ENCODE data around the gene SFXN3. TPM values are rescaled to one million over a fixed set of nuclear protein-coding genes. Genes with fewer than 3 reads are reported as not detected.

Gene SFXN3
- total RNA-seq, 1 experiment from 2014 or later = 101 TPM

DNA sequence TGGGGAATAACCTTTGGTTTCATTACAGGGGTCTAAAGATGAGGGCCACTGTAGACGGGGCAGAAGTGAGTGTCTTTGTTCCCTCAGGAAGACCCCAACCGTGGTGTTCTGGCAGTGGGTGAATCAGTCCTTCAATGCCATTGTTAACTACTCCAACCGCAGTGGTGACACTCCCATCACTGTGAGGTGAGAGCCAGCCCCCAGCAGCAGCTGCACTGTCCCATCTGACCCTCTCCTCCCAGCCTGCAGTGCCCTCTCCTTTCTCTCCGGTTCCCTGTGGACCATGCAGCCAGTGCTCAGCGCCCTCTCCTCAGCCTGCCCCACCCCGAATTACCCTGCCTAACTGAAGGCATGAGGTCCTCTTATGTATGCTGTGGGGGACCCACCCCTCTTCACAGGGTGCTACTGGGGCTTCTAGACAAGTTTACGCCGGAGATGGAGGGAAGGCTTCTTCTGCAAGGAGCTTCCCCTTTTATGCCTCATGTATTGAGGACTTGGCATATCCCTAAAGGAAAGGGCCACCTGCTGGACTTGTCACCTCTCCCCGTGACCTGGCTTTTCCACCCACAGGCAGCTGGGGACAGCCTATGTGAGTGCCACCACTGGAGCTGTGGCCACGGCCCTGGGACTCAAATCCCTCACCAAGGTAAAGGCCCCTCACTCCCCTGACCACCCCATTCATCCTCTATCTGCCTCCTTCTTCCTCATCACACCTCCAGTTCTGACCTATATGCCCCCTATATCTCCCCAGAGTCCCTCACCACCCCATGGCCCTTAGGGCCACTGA lies 5.1 kb downstream of the SFXN3 start:
- DNase-seq (ENCODE audit: low spot score) = no peak

- DNase-seq (ENCODE audit: low spot score) = no peak
Observed at GRCh38 chr10:101036726-101037125, 5.7 kb downstream of the SFXN3 start.

DNA sequence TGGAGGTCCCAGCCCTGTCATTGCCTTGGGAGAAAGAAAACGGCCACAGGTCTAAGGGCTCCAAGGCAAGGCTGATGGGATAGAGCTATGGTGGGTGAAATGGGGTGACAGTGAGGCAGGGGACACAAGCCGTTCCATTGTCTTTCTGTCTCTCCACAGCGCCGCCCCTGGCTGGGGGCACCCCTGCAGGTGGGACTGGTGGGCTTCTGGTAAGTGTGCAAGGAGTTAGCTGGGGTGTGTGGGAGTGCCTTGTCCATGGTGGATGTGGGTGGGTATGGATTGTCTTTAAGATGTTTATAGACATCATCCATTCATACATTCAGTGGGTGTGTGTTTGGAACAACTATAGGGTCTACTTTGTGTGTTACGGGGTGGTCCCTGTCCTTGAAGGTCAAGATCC lies 7.5 kb downstream of the SFXN3 start:
- no peak for DNase-seq (ENCODE audit: low spot score)

DNA sequence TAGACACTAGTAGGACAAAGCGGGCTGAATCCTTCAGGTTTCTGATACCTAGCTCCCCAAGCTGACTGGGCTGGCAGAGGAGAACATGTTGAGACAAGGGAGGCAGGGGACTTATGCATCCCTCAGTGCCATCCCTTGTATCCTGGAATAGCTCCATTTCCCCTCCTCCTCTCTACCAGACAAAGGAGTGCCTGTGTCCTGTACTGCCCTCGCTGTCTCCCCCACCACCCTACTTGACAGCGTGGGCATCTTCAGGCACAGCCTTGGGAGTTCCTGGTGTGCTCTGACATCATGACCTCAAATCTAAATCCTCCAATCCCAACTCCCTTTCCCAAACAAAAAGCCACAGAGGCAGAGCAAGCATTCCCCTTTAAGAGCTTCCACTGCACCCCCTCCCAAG lies 9.0 kb downstream of the SFXN3 start:
- no peak for DNase-seq (ENCODE audit: low spot score)

DNA sequence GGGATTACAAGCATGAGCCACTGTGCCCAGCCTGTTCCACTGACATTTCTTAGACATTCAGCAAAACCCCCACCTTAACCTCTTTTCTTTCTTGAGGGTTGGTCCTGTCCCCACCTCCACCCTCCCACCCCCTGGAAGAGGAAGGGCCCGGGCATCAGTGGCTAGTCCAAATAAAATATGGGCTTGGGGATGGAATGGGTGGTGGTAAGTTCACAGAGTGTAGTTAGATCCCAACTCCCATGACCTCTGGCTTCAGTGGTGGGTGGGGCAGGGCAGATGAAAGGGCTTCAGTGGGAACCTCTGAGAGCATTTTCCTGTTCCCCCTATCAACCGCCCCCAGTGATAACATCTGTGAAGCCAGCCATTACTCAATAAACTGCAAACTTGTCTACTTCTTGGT lies 9.8 kb downstream of the SFXN3 start:
- no peak for DNase-seq (ENCODE audit: low spot score)

DNA sequence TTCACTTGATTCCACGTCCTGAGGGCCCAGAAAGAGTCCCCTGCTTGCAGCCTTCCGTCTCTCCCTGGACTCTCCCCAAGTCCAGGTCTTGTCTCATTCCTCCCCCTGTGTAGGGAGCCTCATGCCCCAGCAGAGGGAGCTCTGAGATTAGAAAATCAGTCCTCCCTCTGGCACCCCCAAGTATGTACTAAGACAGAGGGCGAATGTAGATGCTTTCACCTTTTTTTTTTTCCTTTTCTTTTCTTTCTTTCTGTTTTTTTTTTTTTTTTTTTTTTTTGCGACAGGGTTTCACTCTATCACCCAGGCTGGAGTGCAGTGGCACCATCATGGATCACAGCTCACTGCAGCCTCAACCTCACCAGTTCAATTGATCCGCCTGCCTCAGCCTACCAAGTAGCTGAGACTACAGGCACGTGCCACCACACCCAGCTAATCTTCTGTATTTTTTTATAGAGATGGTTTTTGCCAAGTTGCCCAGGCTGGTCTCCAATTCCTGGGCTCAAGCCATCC lies 10.3 kb downstream of the SFXN3 start:
- DNase-seq (ENCODE audit: low spot score) = peak; percentile 90

DNA sequence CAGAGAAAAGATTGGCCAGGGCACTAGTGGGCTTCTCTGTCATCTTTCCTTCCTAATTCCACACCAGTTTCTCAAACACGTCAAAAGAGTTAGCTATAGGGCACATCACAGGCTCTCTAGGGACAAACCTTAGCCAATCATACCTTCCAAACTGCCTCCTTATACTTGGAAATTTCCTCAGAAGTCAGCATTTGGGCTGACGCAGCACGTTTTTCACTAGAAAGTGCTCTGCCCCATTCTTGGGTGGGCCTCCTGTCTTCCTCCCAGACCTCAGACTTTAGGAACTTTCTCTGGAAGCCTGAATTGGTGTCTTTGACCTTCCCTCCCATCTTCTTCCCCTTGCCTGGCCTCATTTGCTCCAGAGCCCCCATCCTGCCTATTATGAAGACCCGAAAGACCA lies 11.1 kb downstream of the SFXN3 start:
- DNase-seq (ENCODE audit: low spot score) = no peak

DNA sequence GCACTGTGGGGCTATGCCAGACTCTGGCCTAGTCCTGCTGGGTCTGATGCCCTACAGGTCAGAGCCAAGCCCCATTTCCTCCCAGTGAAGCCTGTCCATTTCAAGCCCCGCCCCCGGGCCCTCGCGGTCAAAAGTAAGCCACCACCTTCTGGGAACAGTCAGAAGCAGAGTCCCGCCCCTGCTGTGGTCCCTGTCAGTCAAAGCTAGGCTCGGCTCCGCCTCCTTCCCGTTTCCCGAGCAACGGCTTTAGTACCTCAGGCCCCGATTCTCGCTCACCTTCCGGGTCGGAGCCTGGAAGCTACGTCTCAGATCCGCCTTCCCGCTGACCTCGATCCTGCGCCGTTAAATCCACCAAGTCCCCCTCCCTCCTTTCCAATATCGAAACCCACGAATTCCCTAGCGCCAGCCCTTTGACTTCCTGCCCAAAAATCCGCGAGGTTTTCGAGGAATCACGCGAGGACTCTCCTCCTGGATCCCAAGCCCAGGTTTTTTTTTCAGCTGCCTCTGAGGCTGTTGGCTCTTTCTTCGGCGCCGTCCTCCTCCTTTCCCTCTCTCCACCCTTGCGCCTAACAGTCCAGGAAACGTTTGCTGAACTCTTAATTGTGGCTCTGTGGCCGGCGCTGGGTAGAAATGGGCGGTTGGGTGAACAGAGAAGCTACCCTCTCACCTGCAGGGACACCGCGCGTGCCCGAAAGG lies 11.8 kb downstream of the SFXN3 start:
- peak; percentile 99 for DNase-seq (ENCODE audit: low spot score)

DNA sequence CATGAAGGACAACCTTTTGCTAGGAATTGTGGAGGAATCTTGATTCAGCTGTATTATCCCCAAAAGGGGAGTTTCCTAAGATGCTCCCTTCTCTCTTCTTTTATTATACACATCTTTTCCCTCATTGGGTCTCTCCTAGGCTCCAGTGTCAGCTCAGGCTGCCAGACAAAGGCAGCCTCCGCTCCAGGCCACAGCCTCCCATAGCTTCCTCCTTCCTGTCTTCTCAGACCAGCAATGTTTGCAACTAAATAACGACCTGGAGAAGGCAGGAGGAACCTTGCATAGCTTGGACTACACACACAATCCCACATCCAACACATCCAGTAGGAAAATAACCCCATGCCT lies 12.3 kb downstream of the SFXN3 start:
- DNase-seq (ENCODE audit: low spot score) = no peak

DNA sequence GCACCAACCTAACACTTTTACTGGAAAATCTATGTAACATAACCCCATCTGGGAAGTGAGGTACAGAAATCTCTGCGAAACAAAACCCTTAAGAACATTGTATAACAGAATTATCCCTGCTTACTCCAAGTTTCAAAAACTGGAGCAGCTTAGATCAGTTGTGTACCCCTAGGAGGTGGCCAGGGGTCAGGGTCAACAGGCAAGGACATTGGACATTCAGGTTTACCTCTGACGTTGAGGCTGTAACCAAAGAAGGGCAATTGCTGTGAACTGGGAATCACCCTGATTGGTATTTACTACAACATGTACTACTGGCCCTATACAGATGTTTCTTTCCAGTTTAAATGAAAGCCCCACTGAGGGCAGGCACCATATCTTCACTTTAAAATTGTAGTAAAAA lies 13.1 kb downstream of the SFXN3 start:
- DNase-seq (ENCODE audit: low spot score) = no peak

DNA sequence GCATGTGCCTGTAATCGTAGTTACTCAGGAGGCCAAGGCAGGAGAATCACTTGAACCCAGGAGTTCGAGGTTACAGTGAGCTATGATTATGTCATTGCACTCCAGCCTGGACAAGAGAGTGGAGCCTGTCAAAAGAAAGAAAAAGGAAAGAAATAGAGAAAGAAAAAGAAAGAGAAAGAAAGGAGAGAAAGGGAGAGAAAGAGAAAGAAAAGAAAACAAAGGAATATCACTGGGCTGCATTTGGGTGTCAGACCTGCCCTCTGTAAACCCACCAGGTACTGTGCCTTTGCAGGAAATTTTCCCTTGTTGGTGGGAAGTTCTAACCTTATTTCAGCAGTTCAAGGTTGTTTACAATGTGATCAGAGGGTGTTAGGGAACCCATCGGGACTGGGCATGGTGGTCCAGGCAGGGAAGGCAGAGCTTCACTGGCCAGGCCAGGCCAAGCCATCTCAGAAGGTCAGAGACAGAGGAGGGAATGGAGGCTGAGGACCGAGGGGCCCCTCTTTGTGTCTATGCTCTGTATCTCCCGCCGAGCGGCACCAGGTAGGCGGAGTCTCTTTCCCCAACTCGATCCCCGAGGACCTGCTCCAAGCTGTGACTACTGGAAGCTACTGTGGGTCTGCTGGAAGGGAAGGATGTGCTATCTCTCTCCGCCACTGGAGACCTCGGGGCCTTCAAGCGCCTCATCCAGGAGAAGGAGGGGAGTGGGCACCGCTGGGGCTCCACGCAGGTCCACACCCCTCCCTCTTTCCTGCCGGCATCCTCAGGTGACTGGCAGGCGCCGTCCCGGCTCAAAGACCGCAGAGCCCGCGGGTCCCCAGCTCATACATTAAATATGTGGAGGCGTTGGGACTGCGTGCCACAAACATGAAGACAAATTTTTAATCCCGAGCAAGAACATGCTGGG lies 15.6 kb downstream of the SFXN3 start:
- DNase-seq (ENCODE audit: low spot score) = no peak

DNA sequence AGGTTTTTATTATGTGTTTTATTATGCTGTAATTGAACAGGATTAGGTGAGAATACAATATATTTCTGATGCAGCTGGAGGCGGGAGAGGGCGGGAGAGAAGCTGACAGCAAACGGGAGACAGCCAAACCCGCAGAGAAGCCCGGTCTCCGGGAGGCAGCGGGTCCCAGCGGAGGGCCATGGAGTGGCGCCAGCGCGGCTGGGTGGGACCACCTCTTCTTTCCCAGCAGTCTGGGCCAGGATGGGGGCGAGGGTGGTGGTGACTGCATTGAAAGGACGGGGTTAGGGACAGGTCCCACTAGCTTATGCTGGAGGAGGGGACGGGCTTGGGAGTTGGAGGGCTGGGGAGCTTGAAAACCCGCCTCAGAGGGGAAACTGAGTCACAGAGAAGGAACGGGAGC lies 16.2 kb downstream of the SFXN3 start:
- no peak for DNase-seq (ENCODE audit: low spot score)

GRCh38 chr10:101047961-101048892 lies 17.2 kb downstream of the SFXN3 start:
- peak; percentile 43 for DNase-seq (ENCODE audit: low spot score)

DNA sequence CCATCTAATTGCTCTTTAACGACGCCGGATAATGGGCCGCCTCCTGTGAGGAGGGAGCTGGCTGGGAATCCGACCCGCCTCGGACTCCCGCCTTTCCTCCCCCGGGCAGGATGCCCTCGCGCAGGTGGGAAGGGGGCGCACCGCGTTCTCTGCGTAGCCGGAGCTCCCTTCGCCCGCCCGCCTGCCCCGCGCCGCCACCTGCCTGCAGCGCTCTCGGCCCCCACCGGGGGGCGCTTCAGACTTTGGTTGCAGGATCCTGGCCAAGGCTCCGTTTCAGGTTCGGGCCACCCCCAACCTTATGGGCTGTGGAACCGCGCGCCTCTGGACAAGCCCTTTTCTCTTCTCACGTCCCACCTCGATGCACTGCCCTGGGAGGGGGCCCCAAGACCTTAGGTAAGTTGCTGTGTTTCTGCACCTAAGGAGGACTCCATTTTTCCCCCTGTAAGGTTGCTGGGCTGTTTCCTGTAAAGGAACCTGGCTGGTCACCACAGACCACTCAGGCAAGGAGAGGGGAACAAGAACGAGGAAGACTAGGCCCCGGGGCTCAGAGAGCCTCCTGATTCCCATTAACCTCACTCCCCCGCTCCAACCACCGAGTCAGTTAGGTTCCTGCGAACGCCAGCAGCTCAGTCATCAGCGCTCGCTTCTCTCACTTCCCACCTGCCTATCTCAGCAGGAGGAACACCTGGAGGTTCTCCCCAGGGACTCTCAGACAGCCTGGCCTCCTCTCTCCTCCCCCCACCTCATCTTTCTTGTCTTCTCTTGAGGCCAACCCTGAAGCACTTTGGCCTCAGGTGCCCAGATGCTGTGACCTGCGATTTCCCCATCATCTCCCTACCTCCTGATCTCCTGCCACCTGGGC lies 19.4 kb downstream of the SFXN3 start:
- peak; percentile 71 for DNase-seq (ENCODE audit: low spot score)

GRCh38 chr10:101052285-101052684 lies 21.3 kb downstream of the SFXN3 start:
- DNase-seq (ENCODE audit: low spot score) = no peak

GRCh38 chr10:101053516-101053915 lies 22.5 kb downstream of the SFXN3 start:
- DNase-seq (ENCODE audit: low spot score) = no peak

GRCh38 chr10:101054351-101054750 lies 23.3 kb downstream of the SFXN3 start:
- no peak for DNase-seq (ENCODE audit: low spot score)

- DNase-seq (ENCODE audit: low spot score) = no peak
Observed at GRCh38 chr10:101054876-101055275, 23.8 kb downstream of the SFXN3 start.

DNA sequence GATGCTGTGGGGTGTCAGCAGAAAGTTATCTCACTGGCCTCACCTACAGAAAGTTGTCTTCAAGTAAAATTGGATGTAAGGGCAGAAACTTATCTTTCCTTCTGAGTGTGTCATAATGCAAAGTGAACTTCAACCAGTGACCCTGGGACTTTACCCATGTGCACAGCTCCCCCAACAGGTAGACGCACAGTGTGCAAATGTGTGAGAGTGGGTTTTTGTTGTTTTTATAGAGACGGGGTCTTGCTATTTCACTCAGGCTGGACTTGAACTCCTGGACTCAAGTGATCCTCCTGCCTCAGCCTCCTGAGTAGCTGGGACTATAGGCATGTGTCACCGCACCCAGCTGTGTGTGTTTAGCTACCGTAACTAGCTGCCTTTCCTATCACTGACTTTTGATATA lies 24.4 kb downstream of the SFXN3 start:
- no peak for DNase-seq (ENCODE audit: low spot score)
